ENCODE measurements around the gene MRPL11. TPM values are rescaled to one million over a fixed set of nuclear protein-coding genes. Genes with fewer than 3 reads are reported as not detected.

Gene MRPL11
- total and polyA plus RNA-seq, 10 of the 15 experiments (the other 5 are each of a cell fraction or from before 2014, with no cell fraction given), result 43.5 to 248 (median 109) TPM

GRCh38 chr11:66477263-66478201 lies 38.9 kb upstream of the MRPL11 start (continued):
- TF ChIP-seq POLR2A (IDR thresholded peaks at IDR 0.05; ENCODE audit: low read depth, low read length), result no peak

GRCh38 chr11:66476841-66477251 lies 38.2 kb upstream of the MRPL11 start:
- no peak for TF ChIP-seq CREB1 (IDR thresholded peaks at IDR 0.05; ENCODE audit: low read depth)
- TF ChIP-seq MEF2A (IDR thresholded peaks at IDR 0.05; ENCODE audit: insufficient read depth, low read depth, low read length), result no peak
- no peak for TF ChIP-seq ZNF274 (IDR thresholded peaks at IDR 0.05; ENCODE audit: insufficient read depth, insufficient read length)
- no peak for TF ChIP-seq WRNIP1 (IDR thresholded peaks at IDR 0.05; ENCODE audit: borderline replicate concordance, low read depth, low read length)
- no peak for TF ChIP-seq CHD1 (IDR thresholded peaks at IDR 0.05; ENCODE audit: low read depth, low read length)
- TF ChIP-seq RFX5 (IDR thresholded peaks at IDR 0.05; ENCODE audit: low read depth, low read length), result no peak
- no peak for TF ChIP-seq POLR2A (IDR thresholded peaks at IDR 0.05; ENCODE audit: low read depth, low read length)
- no peak for TF ChIP-seq SMC3 (IDR thresholded peaks at IDR 0.05; ENCODE audit: borderline replicate concordance, low read length)
- TF ChIP-seq HDGF (IDR thresholded peaks at IDR 0.05), result no peak
- TF ChIP-seq SPI1 (IDR thresholded peaks at IDR 0.05; ENCODE audit: borderline replicate concordance, insufficient read depth, low read depth, low read length), result no peak
- no peak for TF ChIP-seq CBX3 (IDR thresholded peaks at IDR 0.05; ENCODE audit: borderline replicate concordance, low read depth)
- TF ChIP-seq ZSCAN29 (IDR thresholded peaks at IDR 0.05), result no peak
- TF ChIP-seq BRCA1 (IDR thresholded peaks at IDR 0.05; ENCODE audit: low read depth, low read length), result no peak
- no peak for TF ChIP-seq SREBF2 (IDR thresholded peaks at IDR 0.05; ENCODE audit: low read length)
- no peak for TF ChIP-seq NR2F1 (conservative IDR thresholded peaks at IDR 0.05)
- Histone ChIP-seq H3K4me3 (no peak overlapping the region), H3K9me3 (replicated peaks; ENCODE audit: control insufficient read depth, insufficient read depth, low read length) (no peaks in the 10 kb centered on the region), H3K27me3 (replicated peaks in 1 of 2; ENCODE audit: control insufficient read depth in 2 of 2, insufficient read depth in 2 of 2, low read length in 1 of 2) (no peaks in the 10 kb centered on the region), H3K27ac (ENCODE audit: control insufficient read depth, insufficient read depth) (no peak overlapping the region), H3K4me1 (ENCODE audit: control insufficient read depth, insufficient read depth, low read length) (peaks cover 1% of the 10 kb centered on the region), H3K36me3 (ENCODE audit: control insufficient read depth in 2 of 2, insufficient read depth in 2 of 2, low read length in 1 of 2) (no peaks in the 10 kb centered on the region), H2AFZ (ENCODE audit: control insufficient read depth, low read depth, low read length) (no peak overlapping the region), H3K79me2 (ENCODE audit: control insufficient read depth, insufficient read depth, low read length) (peaks cover 19% of the 10 kb centered on the region), H3K9ac (ENCODE audit: control insufficient read depth, insufficient read depth, low read length) (no peak overlapping the region), H3K4me2 (ENCODE audit: control insufficient read depth, insufficient read depth) (no peak overlapping the region), H4K20me1 (ENCODE audit: control insufficient read depth, insufficient read depth) (no peaks in the 10 kb centered on the region)
- no peak for DNase-seq (ENCODE audit: low read depth, low spot score)
- FAIRE-seq, result no peak
- ChIA-PET SMC1A (ENCODE audit: uncharacterized antibody, unreplicated experiment) (no interaction called here), CTCF (interaction anchor here (1.1 kb wide), 1 partner anchor 59 kb away, joined by 3 read pairs; no protein-coding TSS in a partner anchor), RAD21 (ENCODE audit: unreplicated experiment) (no interaction called here), POLR2A (no interaction called here)
- in situ Hi-C loops (cut with MboI), result no loop called here
- BruUV-seq (replicated peaks), result no TSS peak
- intact Hi-C loops (cut with micrococcal nuclease; ENCODE audit: unreplicated experiment), result no loop called here
- ATAC-seq, result no peak
- WGBS (ENCODE audit: insufficient coverage, insufficient replicate concordance, low lambda C conversion rate, missing lambda C conversion rate), result 91% methylated on average over 9 of the region's 9 CpGs

Measured in GM12878 (cell line).